Thyroid gland (tissue), 4 donors: ENCODE data around the gene MRPS5.

Source experiments
- POLR2A ChIP-seq, 2 donors: fragments of 450-650 bp; IDR thresholded peaks; one replicate each; pipeline ENCODE4 v1.6.1; 2017; ENCODE audit warnings: antibody characterized with exemption in 2 of 2, mild to moderate bottlenecking in 2 of 2, moderate library complexity in 1 of 2
- TF ChIP-seq, protein P1 (sequence below), 6 experiments: fragments of 200-600 bp in 3 of 6; fragments of 450-650 bp in 3 of 6; sonication (generic) in 3 of 6; IDR thresholded peaks; one replicate each; pipeline ENCODE4 v1.5.1; 2016 to 2019; ENCODE audit warnings: antibody characterized with exemption in 6 of 6, mild to moderate bottlenecking in 2 of 6, inconsistent platforms in 1 of 6, moderate library complexity in 1 of 6

DNA sequence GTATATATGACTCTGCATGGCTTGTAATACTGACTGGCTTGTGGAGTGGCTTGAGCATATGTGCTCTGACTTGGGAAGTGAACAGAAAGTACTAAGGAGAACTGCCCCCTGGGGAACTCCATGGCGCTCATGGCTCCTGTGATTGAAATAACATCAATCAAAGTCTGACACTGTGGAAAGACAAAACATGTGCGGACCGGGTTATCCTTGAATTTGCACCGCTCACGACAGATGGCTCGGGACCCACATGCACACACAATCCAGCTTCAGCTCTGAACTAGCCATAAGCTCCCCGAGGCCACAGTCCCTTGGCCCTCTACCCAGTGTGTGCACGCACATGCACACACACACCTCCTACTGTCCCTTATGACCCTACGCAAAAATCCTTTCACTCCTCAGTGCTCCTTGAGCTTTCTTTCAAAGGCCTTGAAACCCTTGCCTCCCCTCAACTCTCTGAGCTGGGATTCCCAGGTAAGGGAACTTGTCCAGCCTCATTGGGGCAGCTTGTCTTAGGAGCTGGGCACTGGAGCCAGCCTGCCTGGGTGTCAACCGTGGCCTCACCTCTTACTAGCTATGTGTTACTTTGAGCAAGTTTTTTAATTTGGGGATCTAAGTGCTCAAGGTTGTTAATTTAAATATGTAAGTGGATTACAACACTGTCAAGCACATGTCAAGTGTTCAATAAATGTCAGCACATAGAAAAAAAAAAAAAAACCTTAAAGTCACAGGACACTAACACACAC lies 43.6 kb downstream of the MRPS5 start:
- TF ChIP-seq, protein P1, sequence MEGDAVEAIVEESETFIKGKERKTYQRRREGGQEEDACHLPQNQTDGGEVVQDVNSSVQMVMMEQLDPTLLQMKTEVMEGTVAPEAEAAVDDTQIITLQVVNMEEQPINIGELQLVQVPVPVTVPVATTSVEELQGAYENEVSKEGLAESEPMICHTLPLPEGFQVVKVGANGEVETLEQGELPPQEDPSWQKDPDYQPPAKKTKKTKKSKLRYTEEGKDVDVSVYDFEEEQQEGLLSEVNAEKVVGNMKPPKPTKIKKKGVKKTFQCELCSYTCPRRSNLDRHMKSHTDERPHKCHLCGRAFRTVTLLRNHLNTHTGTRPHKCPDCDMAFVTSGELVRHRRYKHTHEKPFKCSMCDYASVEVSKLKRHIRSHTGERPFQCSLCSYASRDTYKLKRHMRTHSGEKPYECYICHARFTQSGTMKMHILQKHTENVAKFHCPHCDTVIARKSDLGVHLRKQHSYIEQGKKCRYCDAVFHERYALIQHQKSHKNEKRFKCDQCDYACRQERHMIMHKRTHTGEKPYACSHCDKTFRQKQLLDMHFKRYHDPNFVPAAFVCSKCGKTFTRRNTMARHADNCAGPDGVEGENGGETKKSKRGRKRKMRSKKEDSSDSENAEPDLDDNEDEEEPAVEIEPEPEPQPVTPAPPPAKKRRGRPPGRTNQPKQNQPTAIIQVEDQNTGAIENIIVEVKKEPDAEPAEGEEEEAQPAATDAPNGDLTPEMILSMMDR (IDR thresholded peaks at IDR 0.05): no peak
- no peak for TF ChIP-seq POLR2A (IDR thresholded peaks at IDR 0.05)
